Muscle layer of colon (tissue), 2 donors: Measurements from ENCODE around the gene ACADL.
"Not testable (repeated sequence)": the region's sequence is repeated elsewhere in the genome, so short reads cannot be mapped to it uniquely, and the experiment has no call there.

Source experiments
- H3K27ac ChIP-seq: one replicate; pipeline ENCODE4 v1.7.0; 2013; ENCODE audit warnings: low read depth, mild to moderate bottlenecking, low read length, moderate library complexity
- H3K27me3 ChIP-seq, 2 donors: one replicate each; pipeline ENCODE4 v1.7.0; 2013; ENCODE audit warnings: low read length in 2 of 2, mild to moderate bottlenecking in 2 of 2; ENCODE audit not compliant: insufficient read depth in 2 of 2, control insufficient read depth in 1 of 2
- H3K36me3 ChIP-seq: one replicate; pipeline ENCODE4 v1.7.0; 2013; ENCODE audit warnings: mild to moderate bottlenecking, low read length; ENCODE audit not compliant: insufficient read depth
- H3K4me1 ChIP-seq: one replicate; pipeline ENCODE4 v1.7.0; 2013; ENCODE audit warnings: mild to moderate bottlenecking, low read length; ENCODE audit not compliant: insufficient read depth
- H3K4me3 ChIP-seq, 2 donors: one replicate each; pipeline ENCODE4 v1.7.0; 2013; ENCODE audit warnings: low read length in 2 of 2, low read depth in 1 of 2, mild to moderate bottlenecking in 1 of 2, moderate library complexity in 1 of 2
- H3K9ac ChIP-seq: one replicate; pipeline ENCODE4 v1.7.0; 2013; ENCODE audit warnings: low read length
- H3K9me3 ChIP-seq: one replicate; pipeline ENCODE4 v1.7.0; 2013; ENCODE audit warnings: mild to moderate bottlenecking, low read length
- donor health status: abdominal sarcoma.
- donor health status: Adenocarcinoma of cecum.

Gene ACADL

DNA sequence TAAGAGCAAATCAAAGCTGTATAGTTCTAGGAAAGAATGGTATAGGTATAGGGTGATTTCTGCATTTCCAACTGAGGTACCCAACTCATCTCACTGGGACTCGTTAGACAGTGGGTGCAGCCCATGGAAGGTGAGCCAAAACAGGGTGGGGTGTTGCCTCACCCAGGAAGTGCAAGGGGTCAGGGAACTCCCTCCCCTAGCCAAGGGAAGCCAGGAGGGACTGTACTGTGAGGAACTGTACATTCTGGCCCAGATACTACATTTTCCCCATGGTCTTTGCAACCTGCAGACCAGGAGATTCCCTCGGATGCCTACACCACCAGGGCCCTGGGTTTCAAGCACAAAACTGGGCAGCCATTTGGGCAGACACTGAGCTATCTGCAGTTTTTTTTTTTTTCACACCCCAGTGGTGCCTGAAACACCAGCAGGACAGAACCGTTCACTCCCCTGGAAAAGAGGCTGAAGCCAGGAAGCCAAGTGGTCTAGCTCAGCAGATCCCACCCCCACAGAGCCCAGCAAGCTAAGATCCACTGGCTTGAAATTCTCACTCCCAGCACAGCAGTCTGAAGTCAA is 44.1 kb downstream of the ACADL start:
- not testable (repeated sequence) for H3K27ac ChIP-seq, H3K27me3 ChIP-seq, H3K9ac ChIP-seq, H3K36me3 ChIP-seq, H3K9me3 ChIP-seq, H3K4me3 ChIP-seq, H3K4me1 ChIP-seq

DNA sequence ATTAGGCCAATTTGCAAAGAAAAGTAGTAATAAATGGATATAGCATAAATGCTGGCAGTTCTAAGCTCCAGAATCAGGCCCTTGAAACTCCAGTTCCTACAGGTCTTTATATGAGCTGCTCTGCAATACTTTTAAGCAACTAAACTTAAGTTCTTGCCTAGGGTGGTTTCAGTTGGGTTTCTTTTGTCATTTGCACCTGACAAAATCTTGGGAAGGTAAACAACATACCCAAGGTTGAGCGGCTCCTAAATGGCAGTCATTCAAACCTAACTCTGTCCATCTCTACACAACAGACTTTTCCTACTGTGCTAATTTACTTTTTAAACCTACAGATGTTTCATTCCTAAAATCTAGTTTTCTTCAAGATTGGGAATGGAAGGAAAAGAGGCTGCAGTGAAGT is 44.8 kb downstream of the ACADL start:
- Histone ChIP-seq H3K27ac (no peak overlapping the region), H3K9ac (no peak overlapping the region)

DNA sequence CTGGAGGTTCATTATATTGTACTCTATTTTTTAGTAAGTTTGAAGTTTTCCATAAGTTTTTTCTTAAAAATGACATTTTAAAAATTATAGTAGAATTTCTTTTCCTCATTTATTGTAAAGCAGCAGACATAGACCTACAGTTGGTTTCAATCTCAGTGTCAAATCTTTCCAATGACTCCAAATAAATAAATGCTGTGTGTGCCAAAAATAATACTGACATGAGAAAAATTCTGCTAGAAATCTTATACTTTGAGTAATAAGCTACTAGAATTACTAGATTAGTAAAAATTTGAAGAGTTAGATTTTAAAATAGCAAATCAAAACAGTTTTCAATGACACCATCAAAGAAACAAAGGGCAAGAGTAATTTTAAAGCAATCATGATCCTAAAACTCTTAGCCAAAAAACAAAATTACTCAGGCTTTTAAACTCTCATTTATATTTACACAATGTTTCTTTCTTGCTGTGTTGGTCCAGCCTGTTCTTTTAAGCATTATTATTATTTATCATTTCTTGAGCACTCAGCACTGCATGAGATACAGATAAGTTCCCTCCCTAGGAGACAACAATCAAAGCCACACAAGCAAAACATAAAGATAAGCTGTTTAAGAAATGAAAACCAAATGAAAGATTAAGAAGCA is 45.8 kb downstream of the ACADL start:
- no peak overlapping the region for H3K27ac ChIP-seq
- no peaks in the 10 kb centered on the region for H3K4me1 ChIP-seq
- no peak overlapping the region for H3K9ac ChIP-seq
- no peak overlapping the region for H3K4me3 ChIP-seq
- H3K9me3 ChIP-seq, result no peaks in the 10 kb centered on the region
- no peaks in the 10 kb centered on the region for H3K36me3 ChIP-seq
- H3K27me3 ChIP-seq, result no peaks in the 10 kb centered on the region

More for the DNA sequence above, 44.8 kb downstream of the ACADL start:
- Histone ChIP-seq H3K4me3 (no peak overlapping the region), H3K27me3 (no peaks in the 10 kb centered on the region), H3K36me3 (no peaks in the 10 kb centered on the region), H3K9me3 (no peaks in the 10 kb centered on the region), H3K4me1 (no peaks in the 10 kb centered on the region)

DNA sequence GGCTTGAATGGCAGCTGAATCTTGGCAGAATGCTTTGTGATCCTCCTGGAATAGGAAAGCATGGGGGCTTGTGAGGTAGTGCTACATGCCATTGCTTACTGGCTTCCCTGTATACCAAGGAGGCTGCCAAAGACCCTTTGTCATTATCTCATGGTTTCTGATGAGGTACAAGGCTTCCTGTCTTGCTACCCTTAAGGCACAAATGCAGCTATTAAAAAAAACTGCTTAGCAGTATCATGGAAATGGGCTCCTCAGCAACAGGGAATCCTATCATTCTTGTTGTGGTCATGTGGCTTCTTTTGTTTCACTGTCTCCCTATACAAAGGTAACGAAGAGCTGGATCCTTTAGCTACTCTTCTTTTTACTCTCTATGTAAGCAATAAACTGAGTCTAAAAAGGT is 47.5 kb downstream of the ACADL start:
- Histone ChIP-seq H3K9ac (no peak overlapping the region), H3K27ac (no peak overlapping the region), H3K4me1 (no peaks in the 10 kb centered on the region), H3K9me3 (no peaks in the 10 kb centered on the region), H3K36me3 (no peaks in the 10 kb centered on the region), H3K27me3 (no peaks in the 10 kb centered on the region), H3K4me3 (no peak overlapping the region)

DNA sequence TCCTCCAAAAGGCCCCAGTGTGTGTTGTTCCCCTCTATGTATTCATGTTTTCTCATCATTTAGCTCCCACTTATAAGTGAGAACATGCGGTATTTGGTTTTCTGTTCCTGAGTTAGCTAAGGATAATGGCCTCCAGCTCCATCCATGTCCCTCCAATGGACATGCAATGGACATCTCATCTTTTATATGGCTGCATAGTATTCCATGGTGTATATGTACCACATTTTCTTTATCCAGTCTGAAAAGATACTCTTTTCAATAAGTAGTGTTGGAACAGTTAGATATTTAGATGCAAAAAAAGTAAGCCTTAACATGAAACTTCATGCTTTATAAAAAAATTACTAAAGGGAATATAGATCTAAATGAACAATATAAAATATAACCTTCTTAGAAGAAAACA is 48.1 kb downstream of the ACADL start:
- H3K4me3 ChIP-seq, H3K9ac ChIP-seq, H3K27me3 ChIP-seq, H3K4me1 ChIP-seq, H3K36me3 ChIP-seq, H3K9me3 ChIP-seq, H3K27ac ChIP-seq: not testable (repeated sequence)

DNA sequence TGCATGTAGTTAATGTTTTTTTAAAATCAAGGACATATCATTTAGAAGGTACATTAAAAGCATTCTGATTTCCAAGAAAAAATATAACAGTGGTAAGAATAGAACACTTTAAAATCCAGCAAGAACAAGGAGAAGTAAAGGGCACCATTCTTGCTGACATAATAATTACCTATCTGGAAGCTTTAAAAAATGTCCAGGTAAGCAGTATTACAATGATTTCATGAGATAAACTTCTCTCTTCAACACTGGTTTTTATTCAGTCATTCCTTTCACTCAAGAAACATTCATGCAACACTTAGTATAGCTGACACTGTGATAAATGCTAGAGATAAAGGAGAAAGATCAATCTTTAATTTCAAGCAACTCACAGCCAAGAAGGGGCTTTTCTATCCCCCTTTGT is 51.2 kb downstream of the ACADL start:
- Histone ChIP-seq H3K4me3 (no peak overlapping the region), H3K9ac (no peak overlapping the region), H3K27ac (no peak overlapping the region), H3K9me3 (no peaks in the 10 kb centered on the region), H3K27me3 (no peaks in the 10 kb centered on the region), H3K4me1 (peaks cover 1% of the 10 kb centered on the region), H3K36me3 (no peaks in the 10 kb centered on the region)

DNA sequence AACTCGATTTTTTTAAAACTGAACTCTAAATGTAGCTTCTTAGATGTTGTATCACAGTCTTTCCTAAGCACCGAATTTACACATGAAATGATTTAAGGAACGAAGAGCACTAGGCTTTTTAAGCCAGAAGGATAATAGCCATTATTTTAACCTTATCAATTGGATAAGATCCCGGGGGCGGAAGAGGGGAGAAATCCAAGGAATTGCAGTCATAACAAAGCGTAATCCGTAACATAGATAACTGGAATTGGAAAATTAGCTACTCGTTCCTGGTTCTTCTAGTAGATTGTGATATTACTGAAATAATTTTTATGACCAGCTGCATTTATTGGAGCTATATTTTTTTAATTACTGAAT is 53.0 kb downstream of the ACADL start:
- Histone ChIP-seq H3K4me1 (peaks cover 19% of the 10 kb centered on the region), H3K27ac (peak overlapping the region; percentile 74), H3K4me3 (peak overlapping the region; percentile 47 to 70), H3K27me3 (no peaks in the 10 kb centered on the region), H3K9ac (peak overlapping the region; percentile 71), H3K36me3 (no peaks in the 10 kb centered on the region), H3K9me3 (no peaks in the 10 kb centered on the region)

DNA sequence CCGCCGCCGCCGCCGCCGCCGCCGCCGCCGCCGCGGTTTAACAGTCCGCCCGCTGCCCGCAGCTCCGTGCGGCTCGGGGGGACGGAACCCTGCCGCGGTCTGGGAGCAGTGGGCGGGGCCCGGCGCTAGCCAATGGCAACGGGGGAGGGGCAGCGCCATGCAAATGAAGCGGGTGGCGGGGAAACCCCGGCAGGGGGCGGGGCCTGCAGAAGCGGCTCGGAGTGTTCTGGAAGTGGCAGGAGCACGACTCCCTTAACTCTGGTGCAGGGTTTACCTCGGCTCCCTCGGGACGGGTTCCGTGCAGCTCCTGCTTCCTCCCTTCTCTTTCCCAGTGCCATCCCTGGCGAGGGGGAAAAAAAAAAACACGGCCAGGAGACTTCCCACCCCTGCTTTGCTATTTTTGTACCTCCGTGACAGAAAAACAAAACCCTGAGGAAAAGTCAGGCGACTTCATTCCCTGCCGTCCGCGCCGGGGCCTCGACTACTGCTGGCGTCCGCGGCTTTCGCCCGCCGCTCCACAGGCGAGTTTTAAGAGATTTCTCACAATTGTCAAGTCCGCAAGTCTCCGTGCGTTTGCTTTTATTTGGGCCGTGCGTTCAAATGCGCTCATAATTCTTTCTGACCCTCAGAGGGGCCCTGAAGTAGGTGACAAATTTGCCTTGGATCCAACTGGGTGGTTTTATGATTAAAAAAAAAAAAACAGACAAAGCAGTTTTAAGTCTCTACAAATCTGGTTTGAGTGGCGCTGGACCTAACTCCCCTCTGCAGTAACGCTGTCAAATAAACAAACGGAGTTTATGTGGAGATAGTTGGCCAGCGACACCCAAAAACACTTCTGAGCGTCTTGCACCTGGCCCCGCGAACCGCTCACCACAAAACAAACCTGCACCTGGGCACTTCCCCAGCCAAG is 53.7 kb downstream of the ACADL start, which contains the start of gene KANSL1L:
TSS of gene KANSL1L (minus strand) at position 101 of the 910 bp plus-strand sequence. CDS start 16,827 bp downstream, outside the sequence.
- H3K4me1 ChIP-seq, result peaks cover 24% of the 10 kb centered on the region
- H3K27me3 ChIP-seq, result no peaks in the 10 kb centered on the region
- H3K27ac ChIP-seq, result peak within 1 kb of the TSS; percentile 98
- peak within 1 kb of the TSS; percentile 66 to 90 for H3K4me3 ChIP-seq
- peak within 1 kb of the TSS; percentile 89 for H3K9ac ChIP-seq
- H3K36me3 ChIP-seq, result no peaks in the 10 kb centered on the region
- no peaks in the 10 kb centered on the region for H3K9me3 ChIP-seq

DNA sequence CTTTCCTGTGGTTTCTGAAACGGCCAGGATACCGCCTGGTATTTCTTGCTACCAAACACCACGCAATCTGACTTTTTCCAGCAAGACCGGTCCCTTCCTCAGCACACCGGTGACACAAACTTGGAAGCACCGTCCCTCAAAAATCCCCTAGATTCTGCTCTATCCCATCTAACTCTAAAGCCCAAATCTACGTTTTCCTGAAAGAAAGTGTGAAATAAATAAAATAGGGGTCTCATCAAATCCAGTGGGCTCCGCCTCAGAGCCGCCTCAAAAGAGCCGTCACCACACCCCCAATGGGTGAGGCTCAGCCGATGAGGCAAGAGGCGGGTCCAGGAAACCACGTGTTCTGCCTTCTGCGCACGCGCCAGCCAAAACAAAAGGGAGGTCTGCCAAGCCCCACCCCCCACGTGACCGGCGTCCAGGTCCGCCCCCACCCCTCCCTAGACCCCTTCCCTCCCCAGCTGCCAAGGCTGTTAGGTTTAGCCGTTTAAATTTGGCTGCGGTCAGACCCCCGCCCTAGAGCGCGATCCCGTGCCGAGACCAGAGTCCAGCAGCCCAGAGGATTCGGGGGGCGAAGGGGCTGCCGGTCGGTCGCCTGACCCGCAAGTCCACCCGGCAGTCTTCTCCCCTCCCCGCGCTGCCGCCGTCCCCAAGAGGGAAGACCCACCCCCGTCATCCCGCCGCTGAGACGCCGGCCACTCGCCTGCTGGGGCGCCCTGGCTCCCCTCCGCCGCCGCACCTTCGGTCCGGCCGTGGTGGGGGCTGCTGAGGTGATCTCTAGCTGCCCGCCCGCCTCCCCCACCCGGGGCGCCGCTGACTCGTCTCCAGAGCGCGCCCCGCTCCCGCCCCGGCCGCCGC is 54.6 kb downstream of the ACADL start:
- no peaks in the 10 kb centered on the region for H3K9me3 ChIP-seq

DNA sequence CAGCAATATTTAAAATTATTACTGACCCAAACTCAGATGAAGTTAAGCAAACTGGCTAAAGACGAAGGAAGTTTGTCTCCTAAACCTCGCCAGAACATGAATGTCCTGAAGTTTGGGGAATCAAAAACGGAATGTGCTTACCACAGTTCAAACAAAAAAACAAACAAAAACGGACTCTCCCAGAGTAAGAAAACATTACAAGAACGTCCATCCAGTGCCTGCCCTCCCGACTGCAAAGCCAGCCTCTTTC is 55.1 kb downstream of the ACADL start:
- H3K27ac ChIP-seq, result peak overlapping the region; percentile 98
- no peaks in the 10 kb centered on the region for H3K27me3 ChIP-seq
- H3K9ac ChIP-seq, result peak overlapping the region; percentile 89
- H3K36me3 ChIP-seq, result no peaks in the 10 kb centered on the region
- H3K4me1 ChIP-seq, result peaks cover 35% of the 10 kb centered on the region
- H3K9me3 ChIP-seq, result no peaks in the 10 kb centered on the region
- peak overlapping the region; percentile 66 to 90 for H3K4me3 ChIP-seq

More for the DNA sequence above, 54.6 kb downstream of the ACADL start:
- Histone ChIP-seq H3K27ac (peak overlapping the region; percentile 98), H3K4me3 (peak overlapping the region; percentile 66 to 90), H3K36me3 (no peaks in the 10 kb centered on the region), H3K9ac (peak overlapping the region; percentile 89), H3K4me1 (peaks cover 33% of the 10 kb centered on the region), H3K27me3 (no peaks in the 10 kb centered on the region)
